Measurements from ENCODE around the gene FAM227A.

DNA sequence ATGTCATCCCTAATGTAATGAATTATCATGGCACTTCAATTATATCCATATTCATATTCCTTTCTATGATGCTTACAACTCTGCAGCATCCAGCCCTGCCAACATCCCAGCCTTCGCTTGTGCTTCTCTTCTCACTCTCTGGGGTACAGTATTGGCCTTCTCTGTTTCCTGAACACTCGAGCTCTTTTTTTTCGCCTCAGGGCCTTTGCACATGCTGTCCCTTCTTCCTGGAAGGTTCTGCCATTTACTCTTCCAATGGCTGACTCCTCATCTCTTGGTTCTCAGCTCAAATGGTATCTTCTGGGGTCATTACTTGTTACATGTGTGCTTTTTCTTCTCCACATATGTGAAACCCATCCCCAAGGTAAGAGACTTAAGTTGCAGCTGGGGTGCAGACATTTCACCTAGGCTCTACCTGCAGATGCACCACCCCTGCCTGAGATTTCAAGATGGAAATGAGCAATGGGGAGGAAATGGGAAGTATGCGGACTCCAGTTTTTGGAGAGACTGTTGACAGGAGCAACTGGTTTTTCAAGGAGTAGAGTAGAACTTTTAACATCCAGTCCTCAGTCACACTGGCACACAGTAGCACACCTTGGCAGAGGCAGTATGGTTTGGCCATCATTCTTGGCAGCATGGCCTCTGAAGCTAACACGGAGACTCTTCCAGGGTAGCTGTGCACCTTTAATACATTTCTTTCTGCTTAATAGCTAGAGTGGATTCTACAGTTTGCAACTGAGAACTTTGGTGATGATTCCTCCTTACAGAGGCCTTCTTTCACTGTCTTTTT is 43.8 kb downstream of the FAM227A start:
- TF ChIP-seq POLR2A (IDR thresholded peaks at IDR 0.05), result no peak
- TF ChIP-seq, protein P1, sequence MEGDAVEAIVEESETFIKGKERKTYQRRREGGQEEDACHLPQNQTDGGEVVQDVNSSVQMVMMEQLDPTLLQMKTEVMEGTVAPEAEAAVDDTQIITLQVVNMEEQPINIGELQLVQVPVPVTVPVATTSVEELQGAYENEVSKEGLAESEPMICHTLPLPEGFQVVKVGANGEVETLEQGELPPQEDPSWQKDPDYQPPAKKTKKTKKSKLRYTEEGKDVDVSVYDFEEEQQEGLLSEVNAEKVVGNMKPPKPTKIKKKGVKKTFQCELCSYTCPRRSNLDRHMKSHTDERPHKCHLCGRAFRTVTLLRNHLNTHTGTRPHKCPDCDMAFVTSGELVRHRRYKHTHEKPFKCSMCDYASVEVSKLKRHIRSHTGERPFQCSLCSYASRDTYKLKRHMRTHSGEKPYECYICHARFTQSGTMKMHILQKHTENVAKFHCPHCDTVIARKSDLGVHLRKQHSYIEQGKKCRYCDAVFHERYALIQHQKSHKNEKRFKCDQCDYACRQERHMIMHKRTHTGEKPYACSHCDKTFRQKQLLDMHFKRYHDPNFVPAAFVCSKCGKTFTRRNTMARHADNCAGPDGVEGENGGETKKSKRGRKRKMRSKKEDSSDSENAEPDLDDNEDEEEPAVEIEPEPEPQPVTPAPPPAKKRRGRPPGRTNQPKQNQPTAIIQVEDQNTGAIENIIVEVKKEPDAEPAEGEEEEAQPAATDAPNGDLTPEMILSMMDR (IDR thresholded peaks at IDR 0.05), result no peak

Measured in body of pancreas (tissue), 4 donors.